HG03175 (cell line): ENCODE results near the gene MCAT.

Experiments
- ATAC-seq: cut with Tn5 transposase; IDR thresholded peaks from one replicate; pipeline ENCODE4 v1.9.1; 2021; ENCODE audit warnings: mild to moderate bottlenecking, moderate library complexity; ENCODE audit not compliant: unreplicated experiment

MCAT gene

GRCh38 chr22:43098356-43098755, 44.8 kb downstream of the MCAT start:
- no peak for ATAC-seq

- no peak for ATAC-seq
Observed at GRCh38 chr22:43096420-43096819, 46.8 kb downstream of the MCAT start.

- ATAC-seq, result no peak
Observed at GRCh38 chr22:43094551-43094950, 48.6 kb downstream of the MCAT start.

DNA sequence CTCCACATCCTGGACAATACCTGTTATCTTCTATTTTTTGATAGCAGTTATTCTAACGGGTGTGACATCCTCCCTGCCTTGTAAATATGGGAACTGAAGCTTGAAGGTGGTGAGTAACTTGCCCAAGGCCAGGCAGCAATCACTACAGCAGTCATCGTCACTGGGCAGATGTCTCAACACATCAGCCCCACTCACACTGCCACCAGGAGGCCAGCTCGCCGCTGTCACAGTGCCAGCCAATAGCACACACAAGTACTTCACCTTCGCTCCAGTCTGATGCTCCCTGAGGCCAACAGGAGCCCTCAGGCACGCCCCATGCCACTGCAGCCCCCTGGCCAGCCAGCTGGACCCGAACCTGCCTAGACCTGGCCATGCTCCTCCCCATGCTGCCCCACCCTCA, 49.1 kb downstream of the MCAT start:
- ATAC-seq, result no peak

- no peak for ATAC-seq
Observed at GRCh38 chr22:43092085-43092484, 51.1 kb downstream of the MCAT start.

DNA sequence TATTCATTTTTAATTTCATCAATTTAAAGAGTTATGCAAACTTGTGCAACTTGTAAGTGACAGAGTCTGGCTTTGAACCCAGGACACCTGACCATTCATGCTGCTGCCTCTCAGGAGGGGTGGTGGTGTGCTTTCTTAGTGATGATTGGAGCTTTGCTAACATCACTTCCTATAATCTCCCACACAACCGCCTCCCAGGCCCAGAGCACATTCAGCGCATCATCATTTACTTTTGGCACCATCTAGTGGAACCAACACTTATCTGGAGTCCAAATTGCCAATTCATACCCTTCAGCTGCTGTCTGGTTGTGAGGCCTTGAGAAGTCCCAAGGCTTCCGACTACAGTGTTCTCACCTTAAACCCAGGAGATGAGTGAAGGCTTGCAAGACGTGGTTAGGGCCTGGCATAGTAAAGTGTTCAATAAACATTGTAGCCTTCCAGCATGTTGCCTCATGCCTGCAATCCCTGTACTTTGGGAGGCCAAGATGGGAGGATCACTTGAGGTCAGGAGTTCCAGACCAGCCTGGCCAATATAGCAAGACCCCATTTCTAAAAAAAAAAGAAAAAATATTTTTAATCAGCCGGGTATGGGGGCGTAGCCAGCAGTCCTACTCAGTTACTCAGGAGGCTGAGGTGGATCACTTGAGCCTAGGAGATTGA, 52.9 kb downstream of the MCAT start:
- ATAC-seq, result no peak

DNA sequence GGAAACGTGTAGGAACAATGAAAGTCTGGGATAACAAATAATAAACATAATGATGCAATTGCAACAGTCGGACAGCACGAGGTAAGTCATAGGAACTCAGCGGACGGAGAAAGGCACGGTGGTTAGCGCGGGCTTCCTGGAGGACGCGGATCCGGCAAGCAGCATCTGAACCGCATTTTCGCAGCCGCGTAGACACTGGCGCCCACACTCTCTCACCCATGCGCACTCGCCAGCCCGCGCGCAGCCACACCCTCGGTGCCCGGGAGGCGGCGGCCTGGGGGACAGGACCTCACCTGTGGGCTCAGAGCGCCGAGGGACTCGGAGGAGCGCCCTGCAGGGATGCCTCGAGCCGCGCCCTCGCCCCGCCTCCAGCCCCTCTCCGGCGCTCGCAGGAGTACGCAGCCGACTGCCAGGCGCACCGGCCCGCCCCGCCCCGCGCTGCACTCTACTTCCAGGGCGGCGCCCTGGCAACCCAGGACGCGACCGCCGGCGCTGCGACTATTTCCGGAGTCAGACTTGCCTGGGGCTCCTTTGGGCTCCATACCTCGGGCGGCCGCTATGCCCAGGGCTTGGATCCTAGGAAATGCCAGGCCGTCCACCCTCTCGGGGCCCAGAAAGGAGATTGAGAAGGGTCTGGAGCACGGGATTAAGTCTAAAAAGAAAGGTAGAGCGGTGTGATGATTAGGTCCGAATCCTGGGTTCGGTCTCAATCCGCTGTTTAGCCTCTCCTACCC, 54.0 kb downstream of the MCAT start, which contains the start of gene TTLL1:
TSS of gene TTLL1 (minus strand) at position 408 of the 734 bp plus-strand sequence. CDS start 13,805 bp downstream, outside the sequence.
- peak; percentile 74 for ATAC-seq

DNA sequence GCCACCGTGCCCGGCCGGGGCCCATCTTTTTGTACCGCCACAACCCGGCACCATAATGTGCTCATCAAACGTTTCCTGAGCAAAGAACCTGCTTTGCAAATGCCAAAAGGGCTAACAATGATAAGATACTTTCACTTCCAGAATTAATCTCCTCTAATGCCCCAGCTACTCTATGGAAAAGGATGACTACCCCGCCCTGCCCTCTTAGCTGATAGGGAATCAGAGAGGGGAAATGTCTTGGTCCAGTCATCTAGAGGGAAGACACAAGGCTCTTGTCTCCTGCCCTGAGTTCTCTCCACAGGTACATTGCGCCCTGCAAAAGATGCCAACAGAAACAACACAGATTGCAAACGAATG, 54.6 kb downstream of the MCAT start:
- ATAC-seq, result no peak

DNA sequence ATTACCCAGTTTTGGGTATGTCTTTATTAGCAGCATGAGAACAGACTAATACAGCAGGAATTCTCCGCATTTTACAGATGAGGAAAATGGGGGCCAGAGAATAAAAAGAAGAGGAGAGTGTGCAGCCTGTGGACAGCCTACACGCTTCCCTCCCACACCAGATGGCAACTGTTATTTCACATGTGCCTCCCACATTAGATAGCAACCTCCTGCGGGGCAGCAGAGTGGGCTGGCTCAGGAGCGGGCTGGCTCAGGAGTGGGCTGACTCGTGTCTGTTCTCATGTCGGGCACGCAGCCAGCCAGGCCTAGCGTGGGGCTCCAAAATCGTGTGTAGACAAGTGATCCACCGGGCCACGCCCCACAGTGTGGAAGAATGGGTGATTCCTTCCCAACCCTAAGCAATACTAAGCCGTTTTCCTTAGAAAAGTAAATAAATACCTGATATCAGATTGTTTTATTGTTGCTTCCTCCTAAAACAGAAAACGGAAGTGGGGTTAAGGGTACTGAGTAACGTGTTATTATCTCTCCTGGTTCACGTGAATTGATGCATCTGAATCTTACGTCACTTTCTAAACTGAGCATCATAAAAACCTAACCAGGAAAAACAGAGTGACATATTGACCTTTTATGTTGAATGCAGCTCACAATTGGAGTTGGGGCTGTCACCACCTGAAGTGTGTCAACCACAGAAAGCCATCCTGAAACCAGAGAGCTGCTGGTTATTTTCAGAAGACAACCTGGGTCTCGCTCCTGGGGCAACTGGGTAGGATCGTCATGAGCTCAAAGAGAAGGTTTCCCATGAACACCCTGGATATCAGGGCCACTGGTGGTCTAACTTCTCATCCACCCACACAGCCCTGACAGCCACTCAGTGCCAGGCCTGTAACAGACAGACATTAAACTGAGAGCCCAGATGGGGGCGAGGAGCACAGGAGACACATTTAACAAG, 57.3 kb downstream of the MCAT start:
- ATAC-seq, result no peak
